ENCODE measurements around the gene SPEG.

GRCh38 chr2:219544567-219544966 lies 109.9 kb downstream of the SPEG start:
- no peak for TF ChIP-seq CTCF (optimal IDR thresholded peaks at IDR 0.05 in 1 of 3, IDR thresholded peaks at IDR 0.05 in 1 of 3, conservative IDR thresholded peaks at IDR 0.05 in 1 of 3; ENCODE audit: extremely low read depth in 1 of 3, insufficient read depth in 2 of 3, low read length in 3 of 3)
- TF ChIP-seq EZH2 (IDR thresholded peaks at IDR 0.05; ENCODE audit: low read length) = no peak
